ENCODE data around the gene HIF3A. TPM values are rescaled to one million over a fixed set of nuclear protein-coding genes. Genes with fewer than 3 reads are reported as not detected.
"Not testable (repeated sequence)": the region's sequence is repeated elsewhere in the genome, so short reads cannot be mapped to it uniquely, and the experiment has no call there.

The HIF3A gene
- polyA plus RNA-seq, 1 donor (not counting 4 experiments of a cell fraction or from before 2014, with no cell fraction given) = 0.01 TPM

GRCh38 chr19:46320559-46320958, 23.7 kb downstream of the HIF3A start:
- no peak overlapping the region for H3K27ac ChIP-seq (ENCODE audit: control insufficient read depth, insufficient read depth, low read length)
- no peak overlapping the region for H3K9ac ChIP-seq (ENCODE audit: control insufficient read depth, extremely low read depth, insufficient read depth, low read length)
- H3K4me1 ChIP-seq (ENCODE audit: control insufficient read depth, extremely low read depth, insufficient read depth, low read length) = no peaks in the 10 kb centered on the region
- DNase-seq (ENCODE audit: low read depth, low spot score) (no peak), FAIRE-seq (no peak)
- H3K9me3 ChIP-seq (ENCODE audit: control insufficient read depth, low read depth, low read length) = no peaks in the 10 kb centered on the region
- no peaks in the 10 kb centered on the region for H3K9me1 ChIP-seq (ENCODE audit: control insufficient read depth, extremely low read depth, insufficient read depth, low read length)
- no peak overlapping the region for H3K4me2 ChIP-seq (ENCODE audit: control insufficient read depth, extremely low read depth, insufficient read depth, low read depth, low read length)
- TF ChIP-seq EZH2 (IDR thresholded peaks at IDR 0.05; ENCODE audit: low read length) = no peak
- no peak for TF ChIP-seq CTCF (optimal IDR thresholded peaks at IDR 0.05 in 1 of 3, IDR thresholded peaks at IDR 0.05 in 1 of 3, conservative IDR thresholded peaks at IDR 0.05 in 1 of 3; ENCODE audit: extremely low read depth in 1 of 3, insufficient read depth in 2 of 3, low read length in 3 of 3)
- no peak overlapping the region for H2AFZ ChIP-seq (ENCODE audit: control insufficient read depth, low read length)
- no peak overlapping the region for H3K4me3 ChIP-seq (ENCODE audit: control insufficient read depth in 2 of 3, extremely low read depth in 1 of 3, insufficient read depth in 2 of 3, low read depth in 1 of 3, low read length in 3 of 3)
- no peaks in the 10 kb centered on the region for H3K36me3 ChIP-seq (ENCODE audit: control insufficient read depth in 2 of 2, extremely low read depth in 1 of 2, insufficient read depth in 2 of 2, low read length in 2 of 2)
- dilution Hi-C loops (cut with MboI; ENCODE audit: extremely low pct_ligation_motif_present, low sequenced_read_pairs) = no loop called here
- H3K27me3 ChIP-seq (ENCODE audit: control insufficient read depth, extremely low read depth, insufficient read depth, low read length) = no peaks in the 10 kb centered on the region
- H3K79me2 ChIP-seq (ENCODE audit: control insufficient read depth, insufficient read depth, low read length) = no peaks in the 10 kb centered on the region
- no peaks in the 10 kb centered on the region for H4K20me1 ChIP-seq (ENCODE audit: control insufficient read depth, extremely low read depth, insufficient read depth, low read length)

DNA sequence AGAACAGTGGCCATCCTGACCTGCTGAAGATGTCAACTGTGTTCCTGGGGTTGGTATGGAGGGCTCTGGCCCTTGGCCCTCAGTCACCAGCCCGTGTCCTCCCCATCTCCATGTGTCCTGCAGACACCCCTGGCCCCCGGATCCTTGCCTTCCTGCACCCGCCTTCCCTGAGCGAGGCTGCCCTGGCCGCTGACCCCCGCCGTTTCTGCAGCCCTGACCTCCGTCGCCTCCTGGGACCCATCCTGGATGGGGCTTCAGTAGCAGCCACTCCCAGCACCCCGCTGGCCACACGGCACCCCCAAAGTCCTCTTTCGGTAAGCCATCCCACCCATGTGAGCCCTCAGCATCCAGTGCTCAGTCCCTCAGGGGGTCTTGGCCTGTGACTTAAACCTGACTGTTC, 24.8 kb downstream of the HIF3A start:
- no peaks in the 10 kb centered on the region for H3K36me3 ChIP-seq (ENCODE audit: control insufficient read depth in 2 of 2, extremely low read depth in 1 of 2, insufficient read depth in 2 of 2, low read length in 2 of 2)
- dilution Hi-C loops (cut with MboI; ENCODE audit: extremely low pct_ligation_motif_present, low sequenced_read_pairs) = no loop called here
- TF ChIP-seq EZH2 (IDR thresholded peaks at IDR 0.05; ENCODE audit: low read length) (no peak), CTCF (optimal IDR thresholded peaks at IDR 0.05 in 1 of 3, IDR thresholded peaks at IDR 0.05 in 1 of 3, conservative IDR thresholded peaks at IDR 0.05 in 1 of 3; ENCODE audit: extremely low read depth in 1 of 3, insufficient read depth in 2 of 3, low read length in 3 of 3) (no peak)

DNA sequence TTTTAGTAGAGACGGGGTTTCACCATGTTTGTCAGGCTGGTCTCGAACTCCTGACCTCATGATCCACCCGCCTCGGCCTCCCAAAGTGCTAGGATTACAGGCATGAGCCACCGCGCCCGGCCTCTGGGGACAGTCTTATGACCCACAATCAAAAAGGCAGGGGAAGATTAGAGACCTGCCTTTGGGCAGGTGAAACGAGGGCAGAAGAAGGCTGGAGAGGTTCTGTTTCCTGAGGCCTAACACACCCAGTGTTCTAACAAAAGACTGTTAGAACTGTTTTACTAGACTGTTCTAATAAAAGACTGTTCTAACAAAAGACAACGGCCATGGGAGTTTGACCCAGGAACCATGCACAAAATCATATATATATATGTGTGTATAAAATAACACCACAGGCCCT, 26.4 kb downstream of the HIF3A start:
- H3K27me3 ChIP-seq (ENCODE audit: control insufficient read depth, extremely low read depth, insufficient read depth, low read length); dilution Hi-C loops (cut with MboI; ENCODE audit: extremely low pct_ligation_motif_present, low sequenced_read_pairs); H3K79me2 ChIP-seq (ENCODE audit: control insufficient read depth, insufficient read depth, low read length); DNase-seq (ENCODE audit: low read depth, low spot score); H3K4me3 ChIP-seq (ENCODE audit: control insufficient read depth in 2 of 3, extremely low read depth in 1 of 3, insufficient read depth in 2 of 3, low read depth in 1 of 3, low read length in 3 of 3); H3K4me1 ChIP-seq (ENCODE audit: control insufficient read depth, extremely low read depth, insufficient read depth, low read length); H3K9me3 ChIP-seq (ENCODE audit: control insufficient read depth, low read depth, low read length); H3K9ac ChIP-seq (ENCODE audit: control insufficient read depth, extremely low read depth, insufficient read depth, low read length); FAIRE-seq; H3K36me3 ChIP-seq (ENCODE audit: control insufficient read depth in 2 of 2, extremely low read depth in 1 of 2, insufficient read depth in 2 of 2, low read length in 2 of 2); H3K4me2 ChIP-seq (ENCODE audit: control insufficient read depth, extremely low read depth, insufficient read depth, low read depth, low read length); H2AFZ ChIP-seq (ENCODE audit: control insufficient read depth, low read length); H3K27ac ChIP-seq (ENCODE audit: control insufficient read depth, insufficient read depth, low read length); H4K20me1 ChIP-seq (ENCODE audit: control insufficient read depth, extremely low read depth, insufficient read depth, low read length); H3K9me1 ChIP-seq (ENCODE audit: control insufficient read depth, extremely low read depth, insufficient read depth, low read length): not testable (repeated sequence)

More for the DNA sequence above, 24.8 kb downstream of the HIF3A start:
- Histone ChIP-seq H3K9me1 (ENCODE audit: control insufficient read depth, extremely low read depth, insufficient read depth, low read length) (no peaks in the 10 kb centered on the region), H3K4me1 (ENCODE audit: control insufficient read depth, extremely low read depth, insufficient read depth, low read length) (no peaks in the 10 kb centered on the region), H3K4me3 (ENCODE audit: control insufficient read depth in 2 of 3, extremely low read depth in 1 of 3, insufficient read depth in 2 of 3, low read depth in 1 of 3, low read length in 3 of 3) (no peak overlapping the region), H3K9me3 (ENCODE audit: control insufficient read depth, low read depth, low read length) (no peaks in the 10 kb centered on the region), H3K27me3 (ENCODE audit: control insufficient read depth, extremely low read depth, insufficient read depth, low read length) (no peaks in the 10 kb centered on the region), H3K79me2 (ENCODE audit: control insufficient read depth, insufficient read depth, low read length) (no peaks in the 10 kb centered on the region), H2AFZ (ENCODE audit: control insufficient read depth, low read length) (no peak overlapping the region), H4K20me1 (ENCODE audit: control insufficient read depth, extremely low read depth, insufficient read depth, low read length) (no peaks in the 10 kb centered on the region), H3K27ac (ENCODE audit: control insufficient read depth, insufficient read depth, low read length) (no peak overlapping the region), H3K4me2 (ENCODE audit: control insufficient read depth, extremely low read depth, insufficient read depth, low read depth, low read length) (no peak overlapping the region), H3K9ac (ENCODE audit: control insufficient read depth, extremely low read depth, insufficient read depth, low read length) (no peak overlapping the region)
- no peak for FAIRE-seq
- no peak for DNase-seq (ENCODE audit: low read depth, low spot score)

Data from keratinocyte (primary cell).